ENCODE results near the gene ZNF415.
"Not testable (repeated sequence)": the region's sequence is repeated elsewhere in the genome, so short reads cannot be mapped to it uniquely, and the experiment has no call there.

Gene ZNF415

GRCh38 chr19:53132141-53132991, at the start of gene ZNF415:
Gene ZNF415, minus strand, starts transcription at chr19:53132910. Its CDS starts 10,234 bp downstream, at chr19:53122676.
- peak; percentile 25 for DNase-seq

- DNase-seq: no peak
Observed at GRCh38 chr19:53182202-53182601, 49.5 kb upstream of the ZNF415 start.

- DNase-seq: no peak
Observed at GRCh38 chr19:53177986-53178385, 45.3 kb upstream of the ZNF415 start.

DNA sequence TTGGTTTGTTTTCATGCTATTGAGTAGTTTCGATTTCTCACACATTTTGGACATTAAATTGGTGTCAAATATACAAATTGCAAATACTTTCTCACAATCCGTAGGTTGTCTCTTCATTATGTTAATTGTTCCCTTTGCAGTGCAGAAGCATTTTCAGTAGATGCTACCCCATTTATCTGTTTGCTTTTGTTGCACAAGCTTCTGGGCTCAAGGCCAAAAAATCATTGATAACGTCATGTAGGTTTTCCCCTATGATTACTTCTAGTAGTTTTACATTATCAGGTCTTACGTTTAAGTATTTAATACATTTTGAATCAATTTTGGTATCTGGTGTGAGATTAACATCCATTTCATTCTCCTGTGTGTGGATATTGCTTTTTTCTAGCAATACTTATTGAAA, 40.2 kb upstream of the ZNF415 start:
- DNase-seq: no peak

GRCh38 chr19:53165691-53166091, 33.0 kb upstream of the ZNF415 start:
- DNase-seq: no peak

DNA sequence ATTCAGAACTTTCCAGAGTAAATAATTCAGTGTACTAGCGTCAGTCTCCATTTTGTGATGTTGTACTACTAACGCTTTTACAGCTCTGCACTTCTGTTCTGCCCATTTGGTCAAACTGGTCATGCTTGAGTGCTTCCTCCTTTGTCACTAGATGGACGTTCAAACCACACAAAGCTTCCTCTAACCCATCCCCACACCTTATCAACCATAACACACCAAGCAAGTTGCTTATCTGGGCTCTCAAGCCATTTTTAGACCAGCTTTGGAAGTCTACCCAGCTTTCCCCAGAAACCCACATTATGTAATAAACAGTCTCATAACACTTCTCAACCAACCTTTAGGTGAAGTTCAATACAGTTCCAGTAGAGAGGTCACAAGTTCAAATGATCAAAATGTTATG, 28.4 kb upstream of the ZNF415 start:
- no peak for DNase-seq

DNA sequence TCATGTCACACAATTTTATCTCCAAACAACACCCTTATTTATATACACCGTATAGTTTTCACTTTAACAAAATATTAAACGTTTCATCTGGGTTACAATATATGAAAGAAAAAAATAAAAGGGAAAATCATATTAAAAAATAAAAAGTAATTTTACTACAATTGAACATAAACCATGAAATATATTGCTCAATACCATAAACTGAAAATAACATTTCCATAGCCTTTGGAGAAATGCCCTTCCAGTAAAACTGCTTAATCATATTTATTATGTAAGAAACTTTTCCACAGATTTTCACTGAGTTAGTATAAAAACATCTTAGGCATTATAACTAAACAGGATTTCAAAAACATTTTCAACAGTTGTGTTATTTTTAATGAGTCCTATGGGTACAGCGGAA, 27.6 kb upstream of the ZNF415 start:
- DNase-seq: no peak

GRCh38 chr19:53158119-53158656, 25.5 kb upstream of the ZNF415 start:
- DNase-seq: peak; percentile 43

- no peak for DNase-seq
Observed at GRCh38 chr19:53157626-53158025, 24.9 kb upstream of the ZNF415 start.

DNA sequence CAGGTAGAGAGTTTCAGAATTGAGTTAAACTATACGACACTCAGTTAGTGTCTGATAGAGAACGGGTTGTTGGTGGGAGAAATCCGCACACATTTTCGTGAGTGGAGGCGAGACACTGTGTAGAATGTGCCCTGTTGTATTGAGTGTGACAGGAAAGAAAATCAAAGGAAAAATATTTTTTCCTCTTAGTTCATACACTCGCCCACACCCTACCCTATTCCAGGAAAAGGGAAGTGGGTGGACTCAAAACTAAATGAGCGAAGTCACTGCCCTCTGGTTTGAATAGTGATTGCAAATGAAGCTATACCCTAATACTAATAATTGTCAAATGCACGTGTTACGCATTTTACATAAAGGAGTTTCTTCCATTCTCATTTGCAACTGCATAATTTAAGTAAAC, 24.1 kb upstream of the ZNF415 start:
- DNase-seq: no peak

- no peak for DNase-seq
Observed at GRCh38 chr19:53147645-53148044, 14.9 kb upstream of the ZNF415 start.

DNA sequence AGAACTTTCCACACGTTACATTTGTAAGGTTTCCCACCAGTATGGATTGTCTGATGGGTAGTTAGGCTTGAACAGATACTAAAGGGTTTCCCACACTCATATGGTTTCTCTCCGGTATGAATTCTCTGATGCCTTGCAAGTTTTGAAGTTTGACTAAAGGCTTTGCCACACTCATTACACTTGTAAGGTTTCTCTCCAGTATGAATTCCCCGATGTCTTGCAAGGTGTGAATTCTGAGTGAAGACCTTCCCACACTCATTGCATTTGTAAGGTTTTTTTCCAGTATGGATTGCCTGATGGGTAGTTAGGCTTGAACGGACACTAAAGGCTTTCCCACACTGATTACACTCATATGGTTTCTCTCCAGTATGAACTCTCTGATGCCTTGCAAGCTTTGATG, 7.6 kb upstream of the ZNF415 start:
- DNase-seq: no peak

GRCh38 chr19:53136432-53136831, 3.7 kb upstream of the ZNF415 start:
- DNase-seq: no peak

DNA sequence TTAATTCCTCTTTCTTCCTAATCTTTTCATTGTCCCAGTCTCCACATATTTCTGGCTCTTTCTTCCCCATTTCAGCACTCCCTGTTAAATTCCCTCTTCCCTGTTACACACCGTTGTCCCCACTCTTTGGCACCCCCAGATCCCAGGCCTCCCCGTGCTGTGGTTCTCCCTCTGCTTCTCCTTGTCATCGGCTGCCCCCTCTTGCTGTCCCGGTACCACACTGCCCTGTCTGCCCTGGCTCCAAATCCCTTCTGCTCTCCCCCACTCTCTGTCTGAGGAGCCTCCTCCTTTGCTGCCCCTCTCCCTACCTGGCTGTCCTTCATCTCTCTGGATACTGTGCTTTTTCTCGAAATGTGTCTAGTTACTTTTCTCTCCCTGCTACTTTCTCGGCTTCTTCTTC, 983 bp downstream of the ZNF415 start:
- no peak for DNase-seq

DNA sequence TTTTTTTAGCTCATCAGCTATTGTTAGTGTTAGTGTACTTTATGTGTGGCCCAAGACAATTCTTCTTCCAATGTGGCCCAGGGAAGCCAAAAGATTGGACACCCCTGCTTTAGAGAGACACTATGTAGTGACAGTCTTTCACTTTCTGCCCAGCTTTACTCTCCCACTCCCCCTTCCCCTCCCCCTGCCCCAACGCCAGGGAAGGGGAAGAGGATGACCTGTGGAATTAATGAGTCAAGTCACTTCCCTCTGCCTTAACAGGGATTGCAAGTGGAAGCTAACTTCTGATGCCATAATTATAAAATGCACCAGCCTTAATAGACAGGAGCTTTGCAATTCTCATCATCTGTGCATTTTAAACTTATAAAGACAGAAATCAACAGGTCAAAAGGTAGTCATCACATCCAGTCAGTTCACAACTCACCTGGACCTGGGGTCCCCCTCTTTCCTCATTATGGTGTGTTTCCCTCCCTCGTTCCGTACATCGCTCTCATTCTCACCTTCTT, 1.6 kb downstream of the ZNF415 start:
- no peak for DNase-seq

- no peak for DNase-seq
Observed at GRCh38 chr19:53130506-53130905, 2.2 kb downstream of the ZNF415 start.

- not testable (repeated sequence) for DNase-seq
Observed at GRCh38 chr19:53126733-53127526, 5.8 kb downstream of the ZNF415 start.

GRCh38 chr19:53123400-53123799, 9.3 kb downstream of the ZNF415 start:
- no peak for DNase-seq

GRCh38 chr19:53112286-53112685, 20.4 kb downstream of the ZNF415 start:
- DNase-seq: no peak

DNA sequence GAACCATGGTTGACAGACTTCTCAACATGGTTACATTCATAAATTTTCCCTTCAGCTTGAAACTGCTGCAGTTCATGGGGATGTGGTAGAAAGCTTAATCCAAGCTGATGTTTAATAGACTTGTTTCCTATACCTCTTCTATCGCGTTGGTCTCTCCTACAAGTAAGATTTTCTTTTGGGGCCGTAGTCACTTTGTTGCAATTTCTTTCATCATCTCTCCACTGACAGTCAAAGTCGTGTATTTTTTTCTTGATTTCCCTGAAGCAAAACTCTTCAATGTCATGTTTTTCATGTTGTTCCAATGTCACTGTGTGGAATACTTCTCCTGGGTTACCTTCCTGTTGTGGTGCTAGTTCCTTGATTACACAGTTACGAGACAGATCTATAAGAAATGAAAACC, 23.2 kb downstream of the ZNF415 start:
- no peak for DNase-seq

- peak; percentile 99 for DNase-seq
Observed at GRCh38 chr19:53103234-53104203, 29.2 kb downstream of the ZNF415 start, which contains the start of gene ZNF160. Gene ZNF160, minus strand, starts transcription at chr19:53103422. Its CDS starts 17,146 bp downstream, at chr19:53086276.

DNA sequence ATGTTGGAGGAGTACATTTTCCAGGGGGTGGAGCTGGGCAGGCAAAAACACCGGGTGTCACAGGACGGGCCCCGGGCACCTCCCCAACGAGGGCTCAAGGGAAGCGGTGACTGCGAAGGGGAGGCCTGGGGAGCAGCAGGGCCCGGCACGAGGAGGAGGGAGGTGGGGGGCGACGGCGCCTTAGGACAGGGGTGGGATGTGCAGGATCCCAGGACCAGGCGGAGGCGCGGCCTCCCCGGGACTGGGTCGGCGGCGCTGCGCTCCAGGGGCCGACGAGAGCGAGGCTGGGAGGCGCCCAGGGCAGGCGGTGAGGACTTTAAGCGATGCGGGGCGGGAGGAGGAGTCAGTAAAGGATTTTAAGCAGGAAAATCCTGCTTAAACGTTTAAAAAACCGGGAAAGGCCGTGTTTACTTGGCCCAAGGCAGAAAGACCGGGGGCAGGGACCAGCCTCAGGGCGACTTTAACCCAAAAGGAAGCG, 29.9 kb downstream of the ZNF415 start:
- no peak for DNase-seq
